Activated effector memory CD4-positive, alpha-beta T cell treated with anti-CD3 and anti-CD28 coated beads, Interleukin-2, amount 50 U/mL, for 16 hours (primary cell): ENCODE results near the gene OR9A4.
"Not testable (repeated sequence)": the region's sequence is repeated elsewhere in the genome, so short reads cannot be mapped to it uniquely, and the experiment has no call there.

ENCODE experiments used
- DNase-seq: peaks from one replicate; pipeline ENCODE4 v3.0.0-alpha.2; 2020

Gene OR9A4

GRCh38 chr7:141916099-141916498 lies at the start of gene OR9A4:
OR9A4 (plus strand) TSS chr7:141916399; CDS start chr7:141918876, 2,477 bp downstream.
- DNase-seq, result no peak

GRCh38 chr7:141866974-141867373 lies 49.2 kb upstream of the OR9A4 start:
- no peak for DNase-seq

GRCh38 chr7:141872931-141873330 lies 43.3 kb upstream of the OR9A4 start:
- no peak for DNase-seq

- DNase-seq, result no peak
These were observed 41.4 kb upstream of the OR9A4 start for GRCh38 chr7:141874787-141875186.

- DNase-seq, result no peak
These were observed 40.7 kb upstream of the OR9A4 start for GRCh38 chr7:141875453-141875852.

- no peak for DNase-seq
These were observed 39.8 kb upstream of the OR9A4 start for GRCh38 chr7:141876371-141876770.

- DNase-seq, result no peak
These were observed 38.8 kb upstream of the OR9A4 start for GRCh38 chr7:141877365-141877764.

- DNase-seq, result no peak
These were observed 35.2 kb upstream of the OR9A4 start for GRCh38 chr7:141880960-141881359.

GRCh38 chr7:141884539-141885225 lies 31.5 kb upstream of the OR9A4 start:
- no peak for DNase-seq

GRCh38 chr7:141889321-141889720 lies 26.9 kb upstream of the OR9A4 start:
- no peak for DNase-seq

GRCh38 chr7:141891336-141891735 lies 24.9 kb upstream of the OR9A4 start:
- no peak for DNase-seq

GRCh38 chr7:141899366-141899765 lies 16.8 kb upstream of the OR9A4 start:
- not testable (repeated sequence) for DNase-seq

GRCh38 chr7:141906285-141906684 lies 9.9 kb upstream of the OR9A4 start:
- no peak for DNase-seq

GRCh38 chr7:141911391-141911790 lies 4.8 kb upstream of the OR9A4 start:
- DNase-seq, result no peak

GRCh38 chr7:141915565-141915964 lies 634 bp upstream of the OR9A4 start:
- no peak for DNase-seq

GRCh38 chr7:141920281-141920680 lies 4.1 kb downstream of the OR9A4 start:
- DNase-seq, result no peak

GRCh38 chr7:141928146-141928844 lies 12.1 kb downstream of the OR9A4 start:
- DNase-seq, result no peak

- DNase-seq, result no peak
These were observed 12.6 kb downstream of the OR9A4 start for GRCh38 chr7:141928845-141929195.

GRCh38 chr7:141930211-141930610 lies 14.0 kb downstream of the OR9A4 start:
- DNase-seq, result no peak

GRCh38 chr7:141941075-141941474 lies 24.9 kb downstream of the OR9A4 start:
- DNase-seq, result no peak

- DNase-seq, result no peak
These were observed 27.6 kb downstream of the OR9A4 start for GRCh38 chr7:141943846-141944245.

GRCh38 chr7:141944811-141945210 lies 28.6 kb downstream of the OR9A4 start:
- no peak for DNase-seq

- no peak for DNase-seq
These were observed 29.2 kb downstream of the OR9A4 start for GRCh38 chr7:141945356-141945755.

GRCh38 chr7:141946796-141947195 lies 30.6 kb downstream of the OR9A4 start, which contains the start of gene CLEC5A:
CLEC5A (minus strand) TSS chr7:141946974; CDS start chr7:141946292, 682 bp downstream.
- DNase-seq, result no peak

GRCh38 chr7:141949021-141949420 lies 32.8 kb downstream of the OR9A4 start:
- DNase-seq, result no peak
